Vagina (tissue), 2 donors: ENCODE data around the gene TM7SF2. TPM values are rescaled to one million over a fixed set of nuclear protein-coding genes. Genes with fewer than 3 reads are reported as not detected.
A peak's percentile ranks its signal among the peaks of the same experiment; 100 is the strongest.

Experiments
- DNase-seq, 2 donors: peaks; one replicate each; pipeline ENCODE4 v3.0.0-alpha.2; 2017; ENCODE audit errors: extremely low spot score in 2 of 2
- H3K27ac ChIP-seq: fragments of 200-600 bp; sonication (generic); one replicate; pipeline ENCODE4 v1.5.1; 2019
- H3K27me3 ChIP-seq: fragments of 200-600 bp; sonication (generic); one replicate; pipeline ENCODE4 v1.5.1; 2019
- H3K36me3 ChIP-seq, 2 donors: fragments of 200-600 bp; sonication (generic); one replicate each; pipeline ENCODE4 v1.5.1; 2017 to 2019
- H3K4me1 ChIP-seq: fragments of 200-600 bp; sonication (generic); one replicate; pipeline ENCODE4 v1.5.1; 2019
- H3K4me3 ChIP-seq, 2 donors: fragments of 200-600 bp; sonication (generic); 1 replicate in 1 of 2; 2 replicates in 1 of 2; pipeline ENCODE4 v1.5.1; 2016 to 2019
- H3K9me3 ChIP-seq: fragments of 200-600 bp; sonication (generic); one replicate; pipeline ENCODE4 v1.5.1; 2019
- POLR2A ChIP-seq, 2 donors: fragments of 450-650 bp; IDR thresholded peaks; one replicate each; pipeline ENCODE4 v1.6.1; 2017; ENCODE audit warnings: antibody characterized with exemption in 2 of 2, mild to moderate bottlenecking in 2 of 2, moderate library complexity in 2 of 2
- POLR2AphosphoS5 ChIP-seq, 2 donors: sonication (generic); formaldehyde crosslinking; IDR thresholded peaks; one replicate each; pipeline ENCODE4 v1.9.0; 2017; ENCODE audit warnings: antibody characterized with exemption in 2 of 2, mild to moderate bottlenecking in 2 of 2, low read depth in 1 of 2; ENCODE audit not compliant: insufficient read depth in 1 of 2
- intact Hi-C: fragments of 100-400 bp; cut with DNase I; formaldehyde crosslinking; loops from one replicate; pipeline ENCODE4 v1.15.1; 2023
- total RNA-seq: library from RNA; depleted of rRNA; stranded (reverse); fragments of >200 nt; gene quantifications from one replicate; pipeline ENCODE4 v1.2.3, GENCODE V29; 2016
- TF ChIP-seq, protein P1 (sequence below), 3 experiments: fragments of 450-650 bp in 2 of 3; fragments of 200-600 bp in 1 of 3; sonication (generic) in 1 of 3; IDR thresholded peaks; one replicate each; pipeline ENCODE4 v1.5.1; 2017 to 2019; ENCODE audit warnings: antibody characterized with exemption in 3 of 3, mild to moderate bottlenecking in 2 of 3, moderate library complexity in 2 of 3

Gene TM7SF2
- 37.6 TPM for total RNA-seq

DNA sequence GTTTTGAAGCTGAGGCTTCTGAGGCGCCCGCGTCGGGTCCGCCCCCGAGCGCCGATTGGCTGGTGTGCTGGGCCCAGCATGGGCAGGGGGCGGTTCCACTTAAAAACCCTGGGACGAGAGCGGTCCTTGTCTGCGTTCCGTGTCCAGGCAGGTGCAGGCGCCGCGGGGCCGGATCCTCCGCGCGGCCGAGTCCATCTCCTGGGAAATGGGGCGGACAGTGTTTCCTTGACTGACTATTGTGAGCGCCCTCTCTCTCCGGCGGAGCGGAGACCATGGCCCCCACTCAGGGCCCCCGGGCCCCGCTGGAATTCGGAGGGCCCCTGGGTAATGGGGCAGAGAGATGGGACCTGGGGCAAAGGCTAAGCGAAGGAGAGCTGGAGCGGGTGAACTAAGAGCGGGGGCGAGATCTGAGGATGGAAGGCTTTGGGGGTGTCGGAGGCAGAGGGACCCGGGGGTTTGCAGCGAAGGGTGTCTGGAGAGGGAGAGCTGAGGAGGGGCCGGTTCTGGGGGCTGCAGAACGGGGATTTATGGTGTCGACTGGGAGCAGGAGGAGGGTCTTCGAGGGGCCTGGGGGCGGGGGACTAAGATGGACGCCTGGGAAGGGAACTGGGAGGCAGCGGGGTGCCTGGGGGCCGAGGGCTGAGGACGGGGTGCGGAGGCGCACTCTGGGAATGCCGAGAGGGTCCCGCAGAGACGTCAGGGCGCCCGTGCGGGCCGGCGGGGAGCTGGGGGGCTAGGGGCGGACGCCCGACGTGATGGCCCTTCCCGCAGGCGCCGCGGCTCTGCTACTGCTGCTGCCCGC, at the start of gene TM7SF2:
TM7SF2 (plus strand) TSS at position 129 of the 802 bp plus-strand sequence; CDS start at position 273, 144 bp downstream.
- TF ChIP-seq, protein P1, sequence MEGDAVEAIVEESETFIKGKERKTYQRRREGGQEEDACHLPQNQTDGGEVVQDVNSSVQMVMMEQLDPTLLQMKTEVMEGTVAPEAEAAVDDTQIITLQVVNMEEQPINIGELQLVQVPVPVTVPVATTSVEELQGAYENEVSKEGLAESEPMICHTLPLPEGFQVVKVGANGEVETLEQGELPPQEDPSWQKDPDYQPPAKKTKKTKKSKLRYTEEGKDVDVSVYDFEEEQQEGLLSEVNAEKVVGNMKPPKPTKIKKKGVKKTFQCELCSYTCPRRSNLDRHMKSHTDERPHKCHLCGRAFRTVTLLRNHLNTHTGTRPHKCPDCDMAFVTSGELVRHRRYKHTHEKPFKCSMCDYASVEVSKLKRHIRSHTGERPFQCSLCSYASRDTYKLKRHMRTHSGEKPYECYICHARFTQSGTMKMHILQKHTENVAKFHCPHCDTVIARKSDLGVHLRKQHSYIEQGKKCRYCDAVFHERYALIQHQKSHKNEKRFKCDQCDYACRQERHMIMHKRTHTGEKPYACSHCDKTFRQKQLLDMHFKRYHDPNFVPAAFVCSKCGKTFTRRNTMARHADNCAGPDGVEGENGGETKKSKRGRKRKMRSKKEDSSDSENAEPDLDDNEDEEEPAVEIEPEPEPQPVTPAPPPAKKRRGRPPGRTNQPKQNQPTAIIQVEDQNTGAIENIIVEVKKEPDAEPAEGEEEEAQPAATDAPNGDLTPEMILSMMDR (IDR thresholded peaks at IDR 0.05) = no peak
- TF ChIP-seq POLR2AphosphoS5 (IDR thresholded peaks at IDR 0.05; ENCODE audit: insufficient read depth in 1 of 2, low read depth in 1 of 2) (peak; percentile 64 to 84), POLR2A (IDR thresholded peaks at IDR 0.05) (peak in 1 of 2 donors; percentile 27)
- peak within 1 kb of the TSS; percentile 50 to 53 for H3K4me3 ChIP-seq
- peak in 1 of 2 donors; percentile 94 for DNase-seq
- H3K27me3 ChIP-seq = no peaks in the 10 kb centered on the region
- H3K36me3 ChIP-seq = peaks cover 0 to 20% of the 10 kb centered on the region in 2 donors
- H3K4me1 ChIP-seq = peaks cover 51% of the 10 kb centered on the region
- intact Hi-C loops = no loop called here
- peak within 1 kb of the TSS; percentile 43 for H3K27ac ChIP-seq
- H3K9me3 ChIP-seq = no peaks in the 10 kb centered on the region

DNA sequence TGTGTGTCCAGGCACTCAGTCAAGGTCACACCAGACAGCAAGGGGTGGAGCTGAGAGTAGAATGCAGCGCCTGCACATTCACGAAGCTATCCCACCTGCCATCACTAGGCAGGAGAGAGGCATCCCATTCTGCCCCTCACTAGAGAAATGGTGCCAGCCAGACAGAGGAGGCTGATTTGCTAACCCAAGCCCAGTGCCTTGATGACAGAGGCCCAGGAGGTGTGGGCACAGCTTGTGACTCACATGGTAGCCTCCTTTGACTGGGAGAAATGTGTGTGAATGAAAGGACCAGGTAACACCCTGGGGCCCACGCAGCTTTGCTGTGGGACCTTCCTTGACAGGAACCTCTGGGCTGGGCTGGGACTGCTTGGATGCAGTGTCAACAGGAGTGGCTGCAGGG, 48.1 kb upstream of the TM7SF2 start:
- no peak for DNase-seq
- intact Hi-C loops = no loop called here
- no peaks in the 10 kb centered on the region for H3K4me1 ChIP-seq
- TF ChIP-seq POLR2A (IDR thresholded peaks at IDR 0.05) (no peak), POLR2AphosphoS5 (IDR thresholded peaks at IDR 0.05; ENCODE audit: insufficient read depth in 1 of 2, low read depth in 1 of 2) (no peak)
- TF ChIP-seq, protein P1 (IDR thresholded peaks at IDR 0.05) = no peak
- H3K27ac ChIP-seq = no peak overlapping the region
- no peaks in the 10 kb centered on the region for H3K27me3 ChIP-seq
- no peak overlapping the region for H3K4me3 ChIP-seq
- H3K9me3 ChIP-seq = no peaks in the 10 kb centered on the region
- no peaks in the 10 kb centered on the region for H3K36me3 ChIP-seq

DNA sequence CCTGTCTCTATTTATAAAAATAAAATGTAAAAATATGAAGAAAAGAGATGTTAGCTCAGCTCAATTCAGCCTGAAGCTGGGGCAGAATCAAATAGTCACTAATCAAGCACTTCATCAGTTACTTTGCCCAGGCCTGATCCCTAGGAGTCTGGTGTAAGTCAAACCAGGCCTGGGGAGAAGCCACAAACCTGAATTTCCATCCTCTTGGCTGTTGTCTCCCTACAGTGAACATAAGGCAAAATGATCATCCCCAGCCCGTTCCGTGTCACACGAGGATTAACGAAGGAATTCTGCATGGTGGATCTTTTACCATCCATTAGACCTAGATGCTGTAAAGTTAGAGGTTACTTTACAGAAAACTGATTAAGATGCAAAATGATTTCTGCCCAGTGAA, 46.8 kb upstream of the TM7SF2 start:
- H3K4me1 ChIP-seq = no peaks in the 10 kb centered on the region
- intact Hi-C loops = no loop called here
- H3K27me3 ChIP-seq = no peaks in the 10 kb centered on the region
- H3K9me3 ChIP-seq = no peaks in the 10 kb centered on the region
- DNase-seq = no peak
- no peak for TF ChIP-seq POLR2A (IDR thresholded peaks at IDR 0.05)
- no peak for TF ChIP-seq POLR2AphosphoS5 (IDR thresholded peaks at IDR 0.05; ENCODE audit: insufficient read depth in 1 of 2, low read depth in 1 of 2)
- TF ChIP-seq, protein P1 (IDR thresholded peaks at IDR 0.05) = no peak
- H3K27ac ChIP-seq = no peak overlapping the region
- H3K4me3 ChIP-seq = no peak overlapping the region
- no peaks in the 10 kb centered on the region for H3K36me3 ChIP-seq

DNA sequence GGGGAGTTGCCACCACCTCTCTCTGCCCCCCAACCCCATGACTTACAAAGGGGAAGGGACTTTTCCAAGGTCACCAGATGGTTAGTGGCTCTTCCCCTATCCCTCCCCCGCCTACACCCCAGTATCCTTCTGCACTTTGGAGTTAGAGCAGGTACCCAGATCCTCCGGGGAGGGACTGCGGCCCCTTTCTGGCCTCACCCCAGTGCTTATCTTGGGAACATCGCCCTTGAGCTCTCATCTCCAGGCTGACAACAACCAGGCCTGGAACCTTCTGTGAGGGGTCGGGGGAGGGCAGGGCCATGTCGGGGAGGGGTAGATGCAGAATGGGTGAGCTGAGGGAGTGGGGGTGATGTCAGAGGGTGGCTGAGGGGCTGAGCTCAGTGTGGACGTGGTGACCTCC, 45.8 kb upstream of the TM7SF2 start:
- Histone ChIP-seq H3K27ac (no peak overlapping the region), H3K4me1 (no peaks in the 10 kb centered on the region), H3K36me3 (no peaks in the 10 kb centered on the region), H3K9me3 (no peaks in the 10 kb centered on the region), H3K4me3 (no peak overlapping the region), H3K27me3 (no peaks in the 10 kb centered on the region)
- intact Hi-C loops = no loop called here
- no peak for TF ChIP-seq POLR2A (IDR thresholded peaks at IDR 0.05)
- TF ChIP-seq, protein P1 (IDR thresholded peaks at IDR 0.05) = no peak
- TF ChIP-seq POLR2AphosphoS5 (IDR thresholded peaks at IDR 0.05; ENCODE audit: insufficient read depth in 1 of 2, low read depth in 1 of 2) = no peak
- DNase-seq = no peak

DNA sequence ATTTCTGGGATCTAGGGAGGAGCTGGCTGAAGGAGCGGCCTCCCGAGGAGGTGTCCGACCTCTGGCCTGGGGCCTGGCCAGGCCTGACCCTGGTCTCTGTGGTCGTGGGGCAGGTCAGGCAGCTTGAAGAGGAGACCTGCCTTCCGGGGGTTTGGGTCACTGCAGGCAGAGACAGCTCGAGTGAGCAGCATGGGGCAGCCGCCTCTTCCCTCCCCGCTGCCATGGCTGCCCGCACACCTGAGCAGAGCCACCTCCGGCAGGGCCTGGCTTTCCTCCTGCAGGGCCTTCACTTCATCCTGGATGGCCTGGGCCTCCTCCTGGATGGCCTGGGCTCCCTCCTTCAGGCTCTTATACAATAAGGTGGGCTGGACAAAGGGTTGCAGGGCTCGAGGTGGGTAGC, 45.4 kb upstream of the TM7SF2 start:
- Histone ChIP-seq H3K4me1 (no peaks in the 10 kb centered on the region), H3K9me3 (no peaks in the 10 kb centered on the region), H3K27ac (no peak overlapping the region), H3K36me3 (no peaks in the 10 kb centered on the region), H3K27me3 (no peaks in the 10 kb centered on the region), H3K4me3 (no peak overlapping the region)
- no peak for TF ChIP-seq POLR2A (IDR thresholded peaks at IDR 0.05)
- TF ChIP-seq, protein P1 (IDR thresholded peaks at IDR 0.05) = no peak
- TF ChIP-seq POLR2AphosphoS5 (IDR thresholded peaks at IDR 0.05; ENCODE audit: insufficient read depth in 1 of 2, low read depth in 1 of 2) = no peak
- intact Hi-C loops = no loop called here
- no peak for DNase-seq
